ENCODE data around the gene FAM151A.

FAM151A gene

GRCh38 chr1:54579337-54579781 is 44.0 kb downstream of the FAM151A start:
- DNase-seq (ENCODE audit: low spot score): no peak

- DNase-seq (ENCODE audit: low spot score): no peak
Measured at GRCh38 chr1:54577612-54578011, 45.7 kb downstream of the FAM151A start.

- no peak for DNase-seq (ENCODE audit: low spot score)
Measured at GRCh38 chr1:54575605-54576290, 47.6 kb downstream of the FAM151A start.

- no peak for DNase-seq (ENCODE audit: low spot score)
Measured at GRCh38 chr1:54575161-54575560, 48.2 kb downstream of the FAM151A start.

GRCh38 chr1:54574158-54574778 is 49.1 kb downstream of the FAM151A start:
- no peak for DNase-seq (ENCODE audit: low spot score)

- no peak for DNase-seq (ENCODE audit: low spot score)
Measured at GRCh38 chr1:54572542-54572850, 50.8 kb downstream of the FAM151A start.

GRCh38 chr1:54571803-54572541 is 51.4 kb downstream of the FAM151A start:
- DNase-seq (ENCODE audit: low spot score): no peak

- DNase-seq (ENCODE audit: low spot score): no peak
Measured at GRCh38 chr1:54571326-54571725, 52.0 kb downstream of the FAM151A start.

- DNase-seq (ENCODE audit: low spot score): no peak
Measured at GRCh38 chr1:54570161-54570560, 53.2 kb downstream of the FAM151A start.

- DNase-seq (ENCODE audit: low spot score): no peak
Measured at GRCh38 chr1:54569339-54569738, 54.0 kb downstream of the FAM151A start.

- no peak for DNase-seq (ENCODE audit: low spot score)
Measured at GRCh38 chr1:54567961-54568360, 55.4 kb downstream of the FAM151A start.

- no peak for DNase-seq (ENCODE audit: low spot score)
Measured at GRCh38 chr1:54566438-54567141, 56.7 kb downstream of the FAM151A start.

GRCh38 chr1:54565113-54565501 is 58.2 kb downstream of the FAM151A start:
- DNase-seq (ENCODE audit: low spot score): no peak

GRCh38 chr1:54564312-54565112 is 58.8 kb downstream of the FAM151A start:
- no peak for DNase-seq (ENCODE audit: low spot score)

- no peak for DNase-seq (ENCODE audit: low spot score)
Measured at GRCh38 chr1:54559771-54560231, 63.5 kb downstream of the FAM151A start.

Measured in activated CD4-positive, alpha-beta T cell treated with anti-CD3 and anti-CD28 coated beads, Interleukin-2, Interleukin-4, amounts not matched to agents 100 ng/mL and 50 ng/mL, durations not matched to agents 16 hours and 8 hours (primary cell).